DMS 273 treated with DMSO at 0.1 percent for 48 hours (cell line): ENCODE data around the gene PRKAR1B.
"Not testable (repeated sequence)": the region's sequence is repeated elsewhere in the genome, so short reads cannot be mapped to it uniquely, and the experiment has no call there.

Source experiments
- DNase-seq: peaks from one replicate; lab custom pipeline; 2025; lab: John Stamatoyannopoulos, UW

PRKAR1B gene

GRCh38 chr7:756928-757560 lies 30.0 kb upstream of the PRKAR1B start:
- DNase-seq = no peak

- DNase-seq = no peak
These were observed 29.3 kb upstream of the PRKAR1B start for GRCh38 chr7:756231-756927.

DNA sequence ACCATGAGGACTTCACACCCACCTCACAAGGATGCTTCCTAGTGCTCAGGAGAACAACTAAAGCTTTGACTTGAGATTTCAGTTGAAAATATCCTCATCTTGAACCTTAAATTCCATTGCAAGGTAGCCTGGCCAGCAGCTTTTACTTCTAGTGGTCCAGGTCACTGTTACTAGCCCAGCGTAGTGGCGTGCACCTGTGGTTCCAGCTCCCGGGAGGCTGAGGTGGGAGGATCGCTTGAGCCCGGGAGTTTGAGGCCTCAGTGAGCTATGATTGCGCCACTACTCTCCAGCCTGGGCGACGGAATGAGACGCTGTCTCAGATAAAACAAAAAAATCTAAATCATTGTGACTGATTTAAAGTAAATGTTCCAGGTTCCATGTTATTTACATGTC lies 28.3 kb upstream of the PRKAR1B start:
- no peak for DNase-seq

GRCh38 chr7:754531-755412 lies 27.7 kb upstream of the PRKAR1B start:
- no peak for DNase-seq

DNA sequence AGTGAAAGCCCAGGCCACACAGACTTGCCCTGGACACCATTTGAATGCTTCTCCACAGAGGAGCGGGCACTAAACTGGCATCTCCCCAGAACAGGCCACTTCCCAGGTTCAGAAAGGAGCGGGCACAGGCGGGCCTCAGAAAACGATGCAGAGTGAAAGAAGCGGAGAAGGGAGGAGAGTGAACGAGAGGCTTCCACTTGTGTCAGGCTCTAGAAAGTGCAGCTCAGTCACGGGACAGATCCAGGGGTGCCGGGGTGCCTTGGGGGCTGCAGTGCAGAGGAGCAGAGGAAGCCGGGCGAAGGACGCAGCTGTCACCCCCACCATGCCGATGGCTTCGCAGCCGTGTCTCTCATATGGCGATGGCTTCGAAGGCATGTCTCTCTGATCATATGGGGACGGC lies 26.1 kb upstream of the PRKAR1B start:
- DNase-seq = no peak

- not testable (repeated sequence) for DNase-seq
These were observed 25.2 kb upstream of the PRKAR1B start for GRCh38 chr7:752256-752655.

DNA sequence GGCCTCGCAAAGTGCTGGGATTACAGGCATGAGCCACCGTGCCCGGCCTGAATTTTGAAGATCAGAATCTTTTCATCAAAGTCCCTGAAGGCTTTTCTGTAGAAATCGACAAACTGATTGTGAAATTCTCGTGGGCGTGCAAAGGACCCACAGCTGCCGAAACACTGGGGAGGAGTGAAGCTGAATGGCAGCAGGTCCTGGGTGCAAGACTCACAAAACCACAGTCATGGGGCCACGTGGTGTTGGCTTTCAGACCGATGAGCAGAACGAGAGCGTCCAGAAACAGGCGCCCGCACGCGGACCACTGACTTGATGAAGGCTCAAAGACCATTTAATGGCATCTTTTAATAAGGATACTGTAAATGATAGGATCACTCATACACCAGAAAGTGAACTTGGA lies 24.7 kb upstream of the PRKAR1B start:
- DNase-seq = no peak

GRCh38 chr7:750111-750905 lies 23.2 kb upstream of the PRKAR1B start:
- DNase-seq = peak; percentile 49

- peak; percentile 35 for DNase-seq
These were observed 22.1 kb upstream of the PRKAR1B start for GRCh38 chr7:749140-749551.

DNA sequence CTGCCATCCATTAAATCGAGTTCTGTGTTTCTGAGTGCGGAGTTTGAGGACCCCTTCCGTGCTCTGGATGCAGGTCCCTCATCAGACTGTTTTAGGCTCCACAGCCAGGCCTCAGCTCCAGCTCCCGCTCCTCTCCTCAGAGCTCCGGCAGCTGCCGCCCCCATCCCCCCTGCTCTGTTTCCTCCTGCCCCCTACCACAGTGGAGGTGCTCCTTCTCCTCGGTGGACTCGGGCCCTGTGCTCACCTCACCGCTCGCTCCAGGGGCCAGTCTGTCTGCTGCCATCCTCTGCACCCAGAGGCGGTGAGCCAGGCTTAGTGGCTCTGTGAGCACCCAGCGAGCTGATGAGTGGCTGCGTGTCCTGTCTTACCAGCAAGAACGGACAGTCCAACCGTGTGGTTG lies 21.4 kb upstream of the PRKAR1B start:
- DNase-seq = no peak

GRCh38 chr7:747186-747585 lies 20.1 kb upstream of the PRKAR1B start:
- no peak for DNase-seq

DNA sequence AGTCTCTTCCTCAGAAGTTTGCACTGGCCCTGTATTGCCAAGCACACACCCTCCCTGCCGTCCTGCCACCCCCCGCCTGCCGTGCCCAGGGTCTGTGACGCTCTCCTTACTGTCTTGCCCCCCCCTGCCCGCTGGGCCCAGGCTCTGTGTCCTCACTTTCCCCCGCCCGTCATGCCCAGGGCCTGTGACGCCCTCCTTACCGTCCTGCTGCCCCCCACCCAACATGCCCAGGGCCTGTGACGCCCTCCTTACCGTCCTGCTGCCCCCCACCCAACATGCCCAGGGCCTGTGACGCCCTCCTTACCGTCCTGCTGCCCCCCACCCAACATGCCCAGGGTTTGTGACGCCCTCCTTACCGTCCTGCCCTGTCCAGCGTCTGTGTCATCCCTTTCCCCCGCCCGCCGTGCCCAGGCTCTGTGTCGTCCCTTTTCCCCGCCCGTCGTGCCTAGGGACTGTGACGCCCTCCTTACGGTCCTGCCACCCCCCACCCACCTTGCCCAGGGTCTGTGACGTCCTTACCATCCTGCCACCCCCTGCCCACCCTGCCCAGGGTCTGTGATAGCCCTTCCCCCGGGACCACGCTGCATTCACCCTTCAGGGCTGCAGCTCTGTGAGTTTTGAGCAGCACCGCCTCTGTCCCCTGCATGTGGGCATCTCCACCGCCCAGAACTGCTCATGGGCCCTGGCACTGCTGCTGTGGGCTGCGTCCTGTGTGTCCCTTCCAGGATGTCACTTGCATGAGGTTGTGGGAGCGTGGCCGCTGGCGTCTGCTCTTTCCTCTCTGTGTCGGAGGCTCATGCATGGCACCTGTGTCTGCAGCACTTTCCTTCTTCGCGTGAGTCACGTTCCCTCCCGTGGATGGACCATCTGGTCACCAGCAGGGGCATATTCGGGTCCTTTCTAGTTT lies 19.3 kb upstream of the PRKAR1B start:
- no peak for DNase-seq

DNA sequence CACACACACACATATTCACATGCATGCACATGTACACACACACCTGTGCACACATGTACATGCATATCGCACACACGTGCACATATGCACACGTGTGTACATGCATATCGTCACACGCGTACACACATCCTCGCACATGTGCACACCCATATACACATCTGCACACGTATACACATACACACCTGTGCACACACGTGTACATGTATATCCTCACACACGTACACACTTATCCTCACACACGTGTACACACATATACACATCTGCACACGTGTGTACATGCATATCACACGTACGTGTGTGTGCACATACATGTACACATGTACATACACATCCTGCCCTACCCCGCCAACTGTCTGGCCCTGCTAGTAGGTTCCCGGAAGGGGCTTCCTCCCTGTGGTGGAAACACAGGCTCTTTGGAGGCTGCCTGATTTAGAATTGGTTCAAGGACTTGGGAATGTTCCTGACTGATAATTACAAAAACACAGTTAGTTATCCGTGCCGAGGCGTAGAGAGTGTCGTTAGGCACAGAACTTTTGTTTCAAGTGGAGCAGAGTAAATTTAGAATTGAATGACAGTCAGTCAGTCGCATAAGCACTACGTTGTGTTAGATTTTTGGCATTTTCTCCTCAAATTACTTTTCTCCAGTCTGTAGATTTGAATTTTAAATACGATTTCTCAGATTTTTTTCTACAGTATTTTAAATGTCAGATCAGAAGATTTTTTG lies 18.5 kb upstream of the PRKAR1B start:
- DNase-seq = no peak

GRCh38 chr7:744854-745430 lies 17.9 kb upstream of the PRKAR1B start:
- DNase-seq = no peak

GRCh38 chr7:744128-744520 lies 17.0 kb upstream of the PRKAR1B start:
- DNase-seq = not testable (repeated sequence)

- DNase-seq = not testable (repeated sequence)
These were observed 16.5 kb upstream of the PRKAR1B start for GRCh38 chr7:743341-744127.

GRCh38 chr7:742791-743190 lies 15.7 kb upstream of the PRKAR1B start:
- no peak for DNase-seq

DNA sequence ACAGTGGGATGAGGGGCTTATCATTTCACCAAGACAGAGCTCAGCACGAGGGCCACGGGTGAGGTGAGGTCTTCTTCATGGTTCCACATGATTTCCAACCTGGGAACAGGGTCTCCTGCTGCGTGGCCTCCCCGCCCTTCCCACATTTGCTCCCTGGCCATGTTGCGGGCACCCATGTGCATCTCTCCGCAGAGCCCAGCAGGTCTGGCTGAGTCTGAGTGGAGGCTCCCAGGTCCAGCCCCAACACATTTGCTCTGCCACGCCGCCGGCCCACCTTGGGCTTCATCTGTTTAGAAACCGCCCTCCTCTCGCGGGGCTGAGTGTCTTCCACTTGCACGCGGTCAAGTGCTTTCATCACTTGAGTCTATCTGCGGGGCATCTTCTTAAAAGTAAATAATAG lies 14.8 kb upstream of the PRKAR1B start:
- no peak for DNase-seq

DNA sequence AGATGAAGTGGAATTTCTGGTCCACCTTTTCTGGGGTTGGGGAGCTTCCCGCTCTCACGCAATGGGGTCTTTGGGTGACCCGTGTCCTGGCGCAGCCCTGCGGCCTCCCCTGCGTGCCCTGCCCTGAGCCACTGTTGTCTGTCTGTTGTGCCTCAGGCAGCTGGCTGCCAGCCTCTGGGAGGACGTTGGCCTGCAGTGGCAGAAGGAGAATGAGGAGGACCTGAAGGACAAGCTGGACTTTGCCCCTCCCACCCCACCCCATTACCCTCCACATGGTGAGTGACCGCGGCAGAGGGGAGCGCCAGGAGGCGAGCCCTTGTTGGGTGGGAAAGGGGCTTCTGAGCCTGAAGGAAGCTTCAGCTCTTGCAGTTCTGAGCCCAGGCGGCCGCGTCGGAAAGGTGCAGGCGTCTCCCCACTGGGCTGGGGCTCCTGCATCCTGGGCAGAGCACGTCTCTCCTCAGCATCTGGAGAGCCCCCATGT lies 14.2 kb upstream of the PRKAR1B start:
- DNase-seq = no peak
